VCaP (cell line): Measurements from ENCODE around the gene CD164L2.

Source experiments
- H3K27ac ChIP-seq: fragments of 450-650 bp; 2 replicates; pipeline ENCODE4 v1.5.1; 2017
- TF ChIP-seq, protein P1 (sequence below): fragments of 450-650 bp; conservative IDR thresholded peaks from 2 replicates; pipeline ENCODE4 v1.5.1; 2017; ENCODE audit warnings: mild to moderate bottlenecking, moderate library complexity

The CD164L2 gene

DNA sequence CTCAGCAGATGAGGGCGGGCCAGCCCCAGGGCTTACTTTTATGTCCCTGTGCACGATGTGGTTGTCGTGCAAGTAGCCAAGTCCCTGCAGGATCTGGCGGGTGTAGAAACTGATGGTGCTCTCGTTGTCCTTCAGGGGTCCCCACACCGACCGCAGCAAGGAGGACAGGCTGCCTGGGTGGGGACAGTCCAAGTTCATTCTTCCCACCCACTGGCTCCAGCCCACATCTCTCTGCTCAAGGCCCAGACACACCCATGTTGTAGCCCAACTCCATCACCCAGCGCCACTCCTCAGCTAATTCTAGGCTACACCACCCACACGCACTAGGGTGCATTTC is 23.3 kb downstream of the CD164L2 start:
- TF ChIP-seq, protein P1, sequence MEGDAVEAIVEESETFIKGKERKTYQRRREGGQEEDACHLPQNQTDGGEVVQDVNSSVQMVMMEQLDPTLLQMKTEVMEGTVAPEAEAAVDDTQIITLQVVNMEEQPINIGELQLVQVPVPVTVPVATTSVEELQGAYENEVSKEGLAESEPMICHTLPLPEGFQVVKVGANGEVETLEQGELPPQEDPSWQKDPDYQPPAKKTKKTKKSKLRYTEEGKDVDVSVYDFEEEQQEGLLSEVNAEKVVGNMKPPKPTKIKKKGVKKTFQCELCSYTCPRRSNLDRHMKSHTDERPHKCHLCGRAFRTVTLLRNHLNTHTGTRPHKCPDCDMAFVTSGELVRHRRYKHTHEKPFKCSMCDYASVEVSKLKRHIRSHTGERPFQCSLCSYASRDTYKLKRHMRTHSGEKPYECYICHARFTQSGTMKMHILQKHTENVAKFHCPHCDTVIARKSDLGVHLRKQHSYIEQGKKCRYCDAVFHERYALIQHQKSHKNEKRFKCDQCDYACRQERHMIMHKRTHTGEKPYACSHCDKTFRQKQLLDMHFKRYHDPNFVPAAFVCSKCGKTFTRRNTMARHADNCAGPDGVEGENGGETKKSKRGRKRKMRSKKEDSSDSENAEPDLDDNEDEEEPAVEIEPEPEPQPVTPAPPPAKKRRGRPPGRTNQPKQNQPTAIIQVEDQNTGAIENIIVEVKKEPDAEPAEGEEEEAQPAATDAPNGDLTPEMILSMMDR = no peak

DNA sequence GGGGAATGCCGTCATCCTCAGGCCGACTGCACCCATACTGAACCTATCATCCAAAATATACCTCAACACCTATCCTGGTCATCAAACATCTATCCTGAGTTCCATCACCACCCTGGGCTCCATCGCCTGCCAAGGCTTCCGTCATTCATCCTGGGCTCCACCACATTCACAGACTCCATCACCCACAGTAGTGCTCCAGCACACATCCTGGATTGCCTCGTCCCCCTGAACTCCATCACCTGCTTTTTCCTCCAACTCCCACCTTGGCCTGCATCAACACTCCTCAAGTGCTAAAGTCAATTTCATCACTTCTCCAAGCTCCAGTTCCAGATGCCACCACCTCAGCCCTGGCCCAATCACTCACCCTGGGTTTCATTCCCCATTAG is 24.2 kb downstream of the CD164L2 start:
- H3K27ac ChIP-seq = no peak overlapping the region
- TF ChIP-seq, protein P1 = no peak

More for the DNA sequence above, 23.3 kb downstream of the CD164L2 start:
- no peak overlapping the region for H3K27ac ChIP-seq

DNA sequence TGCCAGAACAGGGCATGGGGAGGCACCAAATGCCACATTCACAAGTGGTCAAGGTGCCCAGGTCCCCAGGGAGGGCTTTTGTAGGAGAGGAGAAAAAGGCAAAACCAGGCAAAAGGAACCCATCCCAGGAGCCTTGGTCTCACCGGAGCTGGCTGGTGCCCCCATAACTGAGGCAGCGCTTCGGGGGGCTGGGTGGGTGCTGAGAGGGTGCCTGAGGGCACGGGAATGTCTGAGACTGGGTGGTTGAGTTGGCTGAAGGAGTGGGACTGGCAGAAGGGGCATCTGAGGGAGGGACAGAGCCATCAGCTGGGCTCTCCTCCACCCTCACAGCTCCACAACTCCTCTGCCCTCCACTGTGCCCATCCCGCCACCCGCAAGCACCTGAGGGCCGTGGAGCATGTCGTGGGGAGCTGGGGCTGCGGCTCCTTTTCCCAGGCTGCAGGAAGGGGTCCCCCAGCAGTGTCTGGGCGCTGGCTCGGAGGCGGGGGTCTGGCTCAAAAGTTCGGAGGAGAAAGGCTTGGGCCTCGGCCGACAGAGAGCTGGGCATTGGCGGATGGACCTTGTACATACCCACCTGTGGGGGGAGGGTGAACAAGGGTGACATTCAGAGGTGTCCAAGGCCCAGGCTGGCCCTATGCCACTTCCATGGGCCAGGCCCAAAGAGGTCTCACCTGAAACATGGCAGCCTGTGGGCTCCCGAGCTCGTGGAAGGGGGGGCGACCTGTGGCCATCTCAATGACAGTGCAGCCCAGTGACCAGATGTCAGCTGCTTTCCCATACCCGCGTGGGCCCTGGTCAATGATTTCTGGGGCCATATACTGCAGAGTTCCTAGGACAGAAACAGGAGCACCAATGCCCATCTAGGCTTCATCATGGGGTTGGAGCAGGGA is 24.9 kb downstream of the CD164L2 start:
- TF ChIP-seq, protein P1 = no peak
- no peak overlapping the region for H3K27ac ChIP-seq

- H3K27ac ChIP-seq = no peak overlapping the region
- TF ChIP-seq, protein P1 = peak; percentile 77
Measured at GRCh38 chr1:27357281-27358037, 25.7 kb downstream of the CD164L2 start.

- H3K27ac ChIP-seq = no peak overlapping the region
- TF ChIP-seq, protein P1 = no peak
Measured at GRCh38 chr1:27356619-27357280, 26.4 kb downstream of the CD164L2 start.

DNA sequence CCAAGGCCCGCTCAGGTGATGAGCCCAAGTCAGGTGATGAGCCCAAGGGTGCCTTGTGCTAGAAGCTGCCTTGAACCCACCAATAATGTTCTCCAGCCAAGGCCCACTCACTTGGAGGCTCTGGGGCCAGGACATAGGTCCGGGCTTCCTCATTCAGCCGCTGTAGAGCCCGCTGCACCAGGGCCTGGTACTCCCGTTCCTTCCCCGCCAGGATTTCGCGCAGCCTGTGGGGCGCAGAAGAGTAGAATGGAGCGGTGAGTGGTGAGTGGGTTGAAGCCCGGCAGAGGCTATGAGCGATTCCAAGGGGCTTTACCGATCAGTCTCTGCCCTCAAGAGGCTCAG is 26.9 kb downstream of the CD164L2 start:
- TF ChIP-seq, protein P1 = no peak
- H3K27ac ChIP-seq = no peak overlapping the region

- TF ChIP-seq, protein P1 = no peak
- H3K27ac ChIP-seq = no peak overlapping the region
Measured at GRCh38 chr1:27355683-27356082, 27.4 kb downstream of the CD164L2 start.
